ENCODE measurements around the gene CAMK1D. TPM values are rescaled to one million over a fixed set of nuclear protein-coding genes. Genes with fewer than 3 reads are reported as not detected.

The CAMK1D gene
- total RNA-seq, 1 donor from 2014 or later: 36.3 TPM

GRCh38 chr10:12487366-12487765 lies 138.0 kb downstream of the CAMK1D start:
- no peaks in the 10 kb centered on the region for H3K36me3 Mint-ChIP-seq (ENCODE audit: low read depth)
- TF ChIP-seq CTCF (IDR thresholded peaks at IDR 0.05): no peak
- no peak overlapping the region for H3K4me3 Mint-ChIP-seq (ENCODE audit: unreplicated experiment)
- H3K4me1 Mint-ChIP-seq (ENCODE audit: low read depth): peaks cover 33% of the 10 kb centered on the region
- no peaks in the 10 kb centered on the region for H3K9me3 Mint-ChIP-seq (ENCODE audit: low read depth)
- no peak for DNase-seq (ENCODE audit: low spot score)
- H3K27me3 Mint-ChIP-seq (ENCODE audit: low read depth): no peaks in the 10 kb centered on the region
- H3K27ac Mint-ChIP-seq (ENCODE audit: unreplicated experiment): no peak overlapping the region

GRCh38 chr10:12488626-12489025 lies 139.3 kb downstream of the CAMK1D start:
- TF ChIP-seq CTCF (IDR thresholded peaks at IDR 0.05): no peak
- no peak overlapping the region for H3K4me3 Mint-ChIP-seq (ENCODE audit: unreplicated experiment)
- H3K9me3 Mint-ChIP-seq (ENCODE audit: low read depth): no peaks in the 10 kb centered on the region
- no peaks in the 10 kb centered on the region for H3K36me3 Mint-ChIP-seq (ENCODE audit: low read depth)
- no peaks in the 10 kb centered on the region for H3K27me3 Mint-ChIP-seq (ENCODE audit: low read depth)
- no peak for DNase-seq (ENCODE audit: low spot score)
- peaks cover 28% of the 10 kb centered on the region for H3K4me1 Mint-ChIP-seq (ENCODE audit: low read depth)
- no peak overlapping the region for H3K27ac Mint-ChIP-seq (ENCODE audit: unreplicated experiment)

- Mint-ChIP-seq H3K27ac (ENCODE audit: unreplicated experiment) (no peak overlapping the region), H3K4me3 (ENCODE audit: unreplicated experiment) (no peak overlapping the region), H3K4me1 (ENCODE audit: low read depth) (peaks cover 25% of the 10 kb centered on the region), H3K36me3 (ENCODE audit: low read depth) (no peaks in the 10 kb centered on the region), H3K27me3 (ENCODE audit: low read depth) (no peaks in the 10 kb centered on the region), H3K9me3 (ENCODE audit: low read depth) (no peaks in the 10 kb centered on the region)
- no peak for DNase-seq (ENCODE audit: low spot score)
- no peak for TF ChIP-seq CTCF (IDR thresholded peaks at IDR 0.05)
These were observed 140.0 kb downstream of the CAMK1D start for GRCh38 chr10:12489357-12489756.

- Mint-ChIP-seq H3K4me1 (ENCODE audit: low read depth) (peaks cover 22% of the 10 kb centered on the region), H3K9me3 (ENCODE audit: low read depth) (no peaks in the 10 kb centered on the region), H3K27me3 (ENCODE audit: low read depth) (no peaks in the 10 kb centered on the region), H3K4me3 (ENCODE audit: unreplicated experiment) (no peak overlapping the region), H3K36me3 (ENCODE audit: low read depth) (no peaks in the 10 kb centered on the region), H3K27ac (ENCODE audit: unreplicated experiment) (no peak overlapping the region)
- no peak for DNase-seq (ENCODE audit: low spot score)
- TF ChIP-seq CTCF (IDR thresholded peaks at IDR 0.05): no peak
These were observed 140.5 kb downstream of the CAMK1D start for GRCh38 chr10:12489806-12490205.

- no peaks in the 10 kb centered on the region for H3K36me3 Mint-ChIP-seq (ENCODE audit: low read depth)
- no peaks in the 10 kb centered on the region for H3K9me3 Mint-ChIP-seq (ENCODE audit: low read depth)
- no peak overlapping the region for H3K27ac Mint-ChIP-seq (ENCODE audit: unreplicated experiment)
- H3K27me3 Mint-ChIP-seq (ENCODE audit: low read depth): no peaks in the 10 kb centered on the region
- peaks cover 15% of the 10 kb centered on the region for H3K4me1 Mint-ChIP-seq (ENCODE audit: low read depth)
- no peak overlapping the region for H3K4me3 Mint-ChIP-seq (ENCODE audit: unreplicated experiment)
- TF ChIP-seq CTCF (IDR thresholded peaks at IDR 0.05): no peak
- no peak for DNase-seq (ENCODE audit: low spot score)
These were observed 141.6 kb downstream of the CAMK1D start for GRCh38 chr10:12490963-12491362.
